Neural progenitor cell (in vitro differentiated cells): ENCODE data around the gene TBX5. TPM values are rescaled to one million over a fixed set of nuclear protein-coding genes. Genes with fewer than 3 reads are reported as not detected.

ENCODE experiments used
- DNase-seq: peaks from one replicate; pipeline ENCODE4 v3.0.0-alpha.2; 2016; ENCODE audit warnings: low spot score
- H2AFZ ChIP-seq: fragments of 200-600 bp; sonication (generic); replicated peaks from 2 replicates; pipeline ENCODE4 v1.6.1; 2016; ENCODE audit warnings: antibody characterized with exemption
- H3F3A ChIP-seq: fragments of 200-600 bp; sonication (generic); 2 replicates; pipeline ENCODE4 v1.6.1; 2016; ENCODE audit warnings: antibody characterized with exemption, low read depth
- H3K27ac ChIP-seq: fragments of 200-600 bp; sonication (generic); 2 replicates; pipeline ENCODE4 v1.5.1; 2016; ENCODE audit warnings: mild to moderate bottlenecking
- H3K27me3 ChIP-seq: fragments of 200-600 bp; sonication (generic); 2 replicates; pipeline ENCODE4 v1.6.1; 2016; ENCODE audit warnings: mild to moderate bottlenecking, moderate library complexity
- H3K36me3 ChIP-seq: fragments of 200-600 bp; sonication (generic); 2 replicates; pipeline ENCODE4 v1.5.1; 2016
- H3K4me1 ChIP-seq: fragments of 200-600 bp; sonication (generic); 2 replicates; pipeline ENCODE4 v1.6.1; 2016; ENCODE audit warnings: mixed run types
- H3K4me2 ChIP-seq: fragments of 200-600 bp; sonication (generic); 2 replicates; pipeline ENCODE4 v1.6.1; 2016
- H3K4me3 ChIP-seq: fragments of 200-600 bp; sonication (generic); 2 replicates; pipeline ENCODE4 v1.5.1; 2016
- H3K79me2 ChIP-seq: fragments of 200-600 bp; sonication (generic); 2 replicates; pipeline ENCODE4 v1.6.1; 2016; ENCODE audit warnings: low read depth
- H3K9ac ChIP-seq: fragments of 200-600 bp; sonication (generic); 2 replicates; pipeline ENCODE4 v1.6.1; 2016
- H3K9me3 ChIP-seq: fragments of 200-600 bp; sonication (generic); 2 replicates; pipeline ENCODE4 v1.5.1; 2016; ENCODE audit warnings: low read depth
- H4K20me1 ChIP-seq: fragments of 200-600 bp; sonication (generic); 2 replicates; pipeline ENCODE4 v1.6.1; 2016; ENCODE audit warnings: low read depth
- H3K27ac Mint-ChIP-seq: 3 replicates; pipeline ENCODE4 v1.8.0; 2021; ENCODE audit warnings: mixed read lengths
- H3K27me3 Mint-ChIP-seq: 2 replicates; pipeline ENCODE4 v1.8.0; 2022; ENCODE audit warnings: low read depth, mild to moderate bottlenecking, inconsistent platforms, moderate library complexity, mixed read lengths; ENCODE audit not compliant: insufficient read depth
- H3K36me3 Mint-ChIP-seq: 3 replicates; pipeline ENCODE4 v1.8.0; 2021; ENCODE audit warnings: mixed read lengths
- H3K4me1 Mint-ChIP-seq: 3 replicates; pipeline ENCODE4 v1.8.0; 2021; ENCODE audit warnings: mixed read lengths
- H3K4me3 Mint-ChIP-seq: 3 replicates; pipeline ENCODE4 v1.8.0; 2021; ENCODE audit warnings: mild to moderate bottlenecking, moderate library complexity, mixed read lengths
- H3K9me3 Mint-ChIP-seq: 3 replicates; pipeline ENCODE4 v1.8.0; 2020; ENCODE audit warnings: mixed read lengths
- CTCF ChIP-seq: fragments of 200-600 bp; sonication (generic); IDR thresholded peaks from 2 replicates; pipeline ENCODE4 v1.5.1; 2017; ENCODE audit warnings: antibody characterized with exemption, mild to moderate bottlenecking
- EZH2 ChIP-seq: fragments of 200-600 bp; sonication (generic); IDR thresholded peaks from 2 replicates; pipeline ENCODE4 v1.6.1; 2017; ENCODE audit warnings: antibody characterized with exemption, mild to moderate bottlenecking, moderate library complexity
- EZH2phosphoT487 ChIP-seq: fragments of 200-600 bp; sonication (generic); IDR thresholded peaks from 2 replicates; pipeline ENCODE4 v1.6.1; 2017; ENCODE audit warnings: antibody characterized with exemption
- total RNA-seq: library from RNA; depleted of rRNA; stranded (reverse); fragments of >200 nt; gene quantifications from 2 replicates; pipeline ENCODE4 v1.2.3, GENCODE V29; 2015; ENCODE audit warnings: low replicate concordance

TBX5 gene
- total RNA-seq, 1 donor from 2014 or later, result not detected

- Histone ChIP-seq H3K4me1 (no peaks in the 10 kb centered on the region), H3K4me3 (no peak overlapping the region), H3K36me3 (no peaks in the 10 kb centered on the region), H3K27me3 (peaks cover 100% of the 10 kb centered on the region), H4K20me1 (no peaks in the 10 kb centered on the region), H3K79me2 (no peaks in the 10 kb centered on the region), H3F3A (no peaks in the 10 kb centered on the region), H3K4me2 (no peak overlapping the region), H3K9me3 (no peaks in the 10 kb centered on the region), H2AFZ (no peak overlapping the region), H3K27ac (no peak overlapping the region), H3K9ac (no peak overlapping the region)
- TF ChIP-seq CTCF (no peak), EZH2phosphoT487 (no peak), EZH2 (no peak)
- no peaks in the 10 kb centered on the region for H3K4me1 Mint-ChIP-seq
- no peak for DNase-seq
- no peaks in the 10 kb centered on the region for H3K36me3 Mint-ChIP-seq
- no peaks in the 10 kb centered on the region for H3K9me3 Mint-ChIP-seq
- H3K27me3 Mint-ChIP-seq, result peaks cover 25% of the 10 kb centered on the region
- H3K27ac Mint-ChIP-seq, result no peak overlapping the region
- H3K4me3 Mint-ChIP-seq, result no peak overlapping the region
These were observed 24.4 kb upstream of the TBX5 start for GRCh38 chr12:114430306-114430705.

DNA sequence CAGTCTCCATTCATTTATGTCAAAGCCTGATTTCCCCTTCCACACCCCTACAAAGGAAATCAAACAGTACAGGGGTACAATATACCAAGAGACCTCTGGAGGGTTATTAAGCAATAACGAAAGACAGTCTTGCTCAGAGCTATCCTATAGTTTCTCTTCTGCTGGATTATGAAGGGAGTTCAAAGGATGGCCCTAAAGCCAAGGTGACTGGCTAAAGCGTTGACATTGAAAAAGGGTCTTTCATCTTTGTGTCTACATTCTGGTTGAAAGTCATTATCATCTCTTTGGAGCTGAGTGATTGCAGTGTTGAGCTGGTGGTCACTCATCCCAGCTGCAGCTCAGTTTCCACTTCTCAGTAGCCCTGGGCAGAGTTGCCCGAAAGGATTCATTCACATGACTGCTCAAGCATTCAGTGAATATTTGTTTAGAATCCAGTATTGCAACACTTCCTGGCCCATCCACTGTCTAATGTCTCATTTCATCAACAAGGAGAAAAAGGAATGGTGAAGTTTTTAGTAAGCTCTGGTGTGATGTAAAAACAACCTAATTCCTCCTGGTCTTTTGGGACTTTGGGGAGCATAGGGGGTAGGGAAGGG lies 19.2 kb upstream of the TBX5 start:
- no peaks in the 10 kb centered on the region for H3K4me1 ChIP-seq
- no peak overlapping the region for H3K27ac ChIP-seq
- no peaks in the 10 kb centered on the region for H3K9me3 ChIP-seq
- no peak for TF ChIP-seq EZH2
- no peak for TF ChIP-seq CTCF
- no peak for TF ChIP-seq EZH2phosphoT487
- Mint-ChIP-seq H3K9me3 (no peaks in the 10 kb centered on the region), H3K27ac (no peak overlapping the region), H3K4me1 (no peaks in the 10 kb centered on the region), H3K27me3 (peaks cover 25% of the 10 kb centered on the region), H3K36me3 (no peaks in the 10 kb centered on the region), H3K4me3 (no peak overlapping the region)
- peaks cover 100% of the 10 kb centered on the region for H3K27me3 ChIP-seq
- H3K9ac ChIP-seq, result no peak overlapping the region
- H3K36me3 ChIP-seq, result no peaks in the 10 kb centered on the region
- no peak overlapping the region for H3K4me2 ChIP-seq
- no peak overlapping the region for H2AFZ ChIP-seq
- no peaks in the 10 kb centered on the region for H3F3A ChIP-seq
- H3K79me2 ChIP-seq, result no peaks in the 10 kb centered on the region
- H4K20me1 ChIP-seq, result peaks cover 3% of the 10 kb centered on the region
- no peak overlapping the region for H3K4me3 ChIP-seq
- DNase-seq, result no peak

DNA sequence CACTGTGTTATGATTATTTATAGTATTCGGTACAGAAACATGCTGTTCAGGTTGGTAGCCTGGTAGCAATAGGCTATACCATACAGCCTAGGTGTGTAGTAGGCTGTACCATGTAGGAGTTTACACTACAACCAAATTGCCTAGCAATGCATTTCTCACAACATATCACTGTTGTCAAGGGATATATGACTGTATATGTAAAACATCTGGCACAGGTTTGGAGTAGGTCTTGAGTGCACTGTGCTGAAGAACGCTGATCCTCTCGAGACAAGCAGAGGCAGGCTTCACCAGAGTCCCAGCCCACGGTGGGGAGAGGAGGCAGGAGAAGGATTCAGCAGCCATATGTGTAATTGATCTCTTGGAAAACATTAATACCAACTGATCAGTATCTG lies 15.0 kb upstream of the TBX5 start:
- H3K4me1 ChIP-seq, result no peaks in the 10 kb centered on the region
- no peak overlapping the region for H3K27ac ChIP-seq
- H3K9me3 ChIP-seq, result no peaks in the 10 kb centered on the region
- H3K27me3 ChIP-seq, result peaks cover 100% of the 10 kb centered on the region
- H3K27ac Mint-ChIP-seq, result no peak overlapping the region
- no peak overlapping the region for H3K4me3 Mint-ChIP-seq
- H3K4me3 ChIP-seq, result no peak overlapping the region
- H3K79me2 ChIP-seq, result no peaks in the 10 kb centered on the region
- H3K36me3 Mint-ChIP-seq, result no peaks in the 10 kb centered on the region
- H3F3A ChIP-seq, result no peaks in the 10 kb centered on the region
- H3K4me2 ChIP-seq, result no peak overlapping the region
- H4K20me1 ChIP-seq, result peaks cover 14% of the 10 kb centered on the region
- H2AFZ ChIP-seq, result no peak overlapping the region
- H3K36me3 ChIP-seq, result no peaks in the 10 kb centered on the region
- DNase-seq, result no peak
- no peaks in the 10 kb centered on the region for H3K9me3 Mint-ChIP-seq
- no peak overlapping the region for H3K9ac ChIP-seq
- no peak for TF ChIP-seq EZH2phosphoT487
- TF ChIP-seq CTCF, result no peak
- TF ChIP-seq EZH2, result no peak
- H3K4me1 Mint-ChIP-seq, result no peaks in the 10 kb centered on the region
- H3K27me3 Mint-ChIP-seq, result peaks cover 50% of the 10 kb centered on the region
